Brain microvascular endothelial cell (primary cell): ENCODE results near the gene SH3RF3.

ENCODE experiments used
- DNase-seq: peaks from one replicate; pipeline ENCODE4 v3.0.0-alpha.2; 2020
- H3K27ac ChIP-seq: fragments of 250-450 bp; sonication (Bioruptor Pico); 2 replicates; pipeline ENCODE4 v1.5.1; 2020; ENCODE audit warnings: mild to moderate bottlenecking, moderate library complexity
- H3K27me3 ChIP-seq: fragments of 250-450 bp; sonication (Bioruptor Pico); replicated peaks from 2 replicates; pipeline ENCODE4 v1.5.1; 2020; ENCODE audit warnings: mild to moderate bottlenecking
- H3K36me3 ChIP-seq: fragments of 250-450 bp; sonication (Bioruptor Pico); replicated peaks from 2 replicates; pipeline ENCODE4 v1.5.1; 2020; ENCODE audit warnings: mild to moderate bottlenecking
- H3K4me3 ChIP-seq: 2 replicates; pipeline ENCODE4 v1.5.1; 2011; ENCODE audit warnings: low read depth, mild to moderate bottlenecking, control low read depth, low read length, moderate library complexity
- CTCF ChIP-seq: IDR thresholded peaks from 2 replicates; pipeline ENCODE4 v1.5.1; 2011; ENCODE audit warnings: low read depth, mild to moderate bottlenecking, moderate library complexity, low read length, control low read depth, inconsistent platforms; ENCODE audit errors: missing control alignments
- in situ Hi-C: cut with HindIII; loops from 2 replicates; pipeline ENCODE4 v1.10.0; 2017; ENCODE audit warnings: low sequenced_read_pairs, low pct_ligation_motif_present

Gene SH3RF3

DNA sequence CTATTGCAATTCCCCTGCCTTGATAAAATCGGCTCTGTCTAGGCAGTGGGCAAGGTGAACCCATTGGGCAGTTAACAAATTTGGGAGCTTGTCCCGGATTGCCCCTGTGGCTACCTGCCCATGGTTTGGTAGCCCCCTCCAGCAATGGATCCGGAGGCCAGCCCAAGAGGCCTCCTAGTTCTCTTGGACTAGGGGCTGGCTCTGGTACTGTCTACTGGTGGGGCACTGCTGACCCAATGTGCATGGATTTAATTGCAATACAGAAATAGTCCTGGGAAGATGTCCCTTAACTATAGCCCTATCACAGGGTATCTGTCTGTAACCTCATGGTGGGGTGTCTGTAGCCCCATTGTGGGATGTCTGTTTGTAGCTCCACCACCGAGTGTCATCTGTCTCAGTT is 37.5 kb upstream of the SH3RF3 start:
- Histone ChIP-seq H3K27me3 (no peaks in the 10 kb centered on the region), H3K27ac (no peak overlapping the region), H3K4me3 (no peak overlapping the region), H3K36me3 (no peaks in the 10 kb centered on the region)
- DNase-seq, result no peak
- TF ChIP-seq CTCF, result no peak
- in situ Hi-C loops, result no loop called here

GRCh38 chr2:109094144-109094543 is 34.9 kb upstream of the SH3RF3 start:
- H3K36me3 ChIP-seq, result no peaks in the 10 kb centered on the region
- no peak for TF ChIP-seq CTCF
- no peak overlapping the region for H3K4me3 ChIP-seq
- in situ Hi-C loops, result no loop called here
- H3K27me3 ChIP-seq, result peaks cover under 1% of the 10 kb centered on the region
- no peak overlapping the region for H3K27ac ChIP-seq
- no peak for DNase-seq

DNA sequence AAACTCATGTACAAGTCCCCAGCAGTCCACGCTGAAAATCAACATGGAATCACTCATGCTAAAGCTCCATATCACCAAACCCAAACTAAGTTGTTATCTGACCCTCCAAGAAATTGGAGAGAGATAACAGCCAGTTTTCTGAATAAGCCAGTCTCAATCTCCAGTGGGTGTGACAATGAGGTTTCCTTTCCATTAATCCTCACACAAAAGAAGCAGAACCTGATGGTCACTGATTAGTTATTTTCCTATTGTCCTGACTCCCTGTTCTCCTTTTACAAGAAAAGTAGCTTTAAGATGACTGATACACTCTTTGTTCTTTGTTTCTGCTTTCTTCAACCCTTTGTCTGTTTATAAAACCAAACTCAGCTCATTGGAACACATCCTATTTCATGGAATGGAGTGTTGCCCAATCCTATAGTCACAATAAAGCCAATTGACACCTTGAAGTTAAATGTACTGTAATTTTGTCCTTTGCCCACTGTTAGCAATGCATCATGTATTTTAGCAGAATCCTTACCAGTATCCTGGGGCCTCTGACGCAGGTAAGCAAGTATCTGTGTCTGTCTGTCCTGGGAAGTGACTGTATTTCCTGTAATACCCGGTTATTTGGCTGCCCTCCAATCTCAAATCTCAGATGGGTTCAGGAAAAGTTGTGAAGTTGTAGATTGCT is 30.6 kb upstream of the SH3RF3 start:
- TF ChIP-seq CTCF, result no peak
- Histone ChIP-seq H3K36me3 (no peaks in the 10 kb centered on the region), H3K27me3 (peaks cover 2% of the 10 kb centered on the region), H3K4me3 (no peak overlapping the region), H3K27ac (no peak overlapping the region)
- in situ Hi-C loops, result no loop called here
- peak; percentile 47 for DNase-seq

DNA sequence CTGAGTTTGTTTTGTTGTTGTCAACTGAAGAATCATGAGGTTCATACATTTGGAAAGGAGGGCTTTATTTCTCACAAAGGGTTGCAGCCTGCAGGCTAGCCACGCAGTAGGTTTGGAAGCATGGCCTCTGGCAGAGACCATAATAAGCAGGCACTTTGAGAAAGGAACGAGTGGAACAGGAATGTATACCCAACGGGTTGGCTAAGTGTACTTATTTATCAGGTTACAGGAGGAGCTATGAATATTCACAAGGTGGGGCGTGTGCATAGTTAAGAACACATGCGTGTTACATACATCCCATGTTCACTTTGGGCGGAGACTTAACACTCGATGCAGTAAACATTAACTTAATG is 30.1 kb upstream of the SH3RF3 start:
- in situ Hi-C loops, result no loop called here
- no peak for TF ChIP-seq CTCF
- Histone ChIP-seq H3K27me3 (peaks cover 2% of the 10 kb centered on the region), H3K36me3 (no peaks in the 10 kb centered on the region), H3K27ac (no peak overlapping the region), H3K4me3 (no peak overlapping the region)
- DNase-seq, result no peak

DNA sequence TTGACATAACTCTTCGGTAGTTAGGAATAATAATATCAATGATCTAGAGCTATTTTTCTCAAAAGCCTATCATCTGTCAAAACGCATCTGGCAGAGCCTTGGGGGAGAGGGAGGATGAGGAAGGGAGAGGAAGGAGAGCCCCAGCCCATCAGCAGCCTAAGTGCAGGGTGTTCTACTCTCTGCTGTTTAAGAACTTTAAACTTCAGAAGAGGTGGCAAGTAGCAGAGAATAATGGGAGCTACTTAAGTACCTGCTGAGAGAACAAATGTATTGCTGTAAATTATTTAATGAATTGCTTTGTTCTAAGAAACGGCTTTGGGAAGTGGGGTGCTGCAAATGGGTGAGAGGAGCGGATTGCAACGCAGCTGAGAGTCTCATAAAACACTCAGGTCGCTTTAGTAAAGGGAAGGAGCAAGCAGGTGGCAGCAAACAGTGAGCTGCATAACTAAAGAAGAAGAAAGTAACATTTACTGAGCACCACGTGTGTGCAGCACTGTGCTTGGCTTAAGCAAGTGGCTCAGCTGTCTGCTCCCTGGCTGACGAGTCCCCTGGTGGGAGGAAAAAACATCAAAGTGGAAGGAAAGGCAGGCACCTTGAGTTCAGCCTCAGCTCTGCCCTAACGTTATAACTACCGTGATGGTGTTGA is 26.3 kb upstream of the SH3RF3 start:
- H3K27ac ChIP-seq, result no peak overlapping the region
- no peaks in the 10 kb centered on the region for H3K36me3 ChIP-seq
- DNase-seq, result no peak
- TF ChIP-seq CTCF, result peak; percentile 42
- peaks cover 2% of the 10 kb centered on the region for H3K27me3 ChIP-seq
- in situ Hi-C loops, result no loop called here
- H3K4me3 ChIP-seq, result no peak overlapping the region

DNA sequence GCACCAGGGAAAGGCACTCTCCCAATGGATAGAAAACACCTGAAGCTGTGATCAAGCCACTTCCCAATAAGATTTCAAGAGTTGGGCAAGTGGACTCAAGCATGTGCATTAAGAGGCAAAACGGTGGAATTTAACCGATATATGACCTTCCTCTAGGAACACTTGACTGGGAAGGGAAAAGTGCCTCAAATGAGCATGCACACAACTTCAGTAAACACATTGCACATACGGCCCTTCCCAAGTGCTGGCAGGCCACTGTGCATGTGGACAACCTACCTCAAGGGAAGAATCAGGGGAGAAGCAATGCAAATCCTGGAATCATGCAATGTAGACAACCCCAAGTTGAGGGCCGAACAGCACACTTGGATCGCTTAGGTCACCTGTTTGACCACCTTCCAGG is 23.9 kb upstream of the SH3RF3 start:
- Histone ChIP-seq H3K27ac (no peak overlapping the region), H3K4me3 (no peak overlapping the region), H3K27me3 (no peaks in the 10 kb centered on the region), H3K36me3 (no peaks in the 10 kb centered on the region)
- in situ Hi-C loops, result no loop called here
- DNase-seq, result no peak
- TF ChIP-seq CTCF, result no peak
